Spinal cord (tissue), 10 donors: ENCODE data around the gene METTL8. TPM values are rescaled to one million over a fixed set of nuclear protein-coding genes. Genes with fewer than 3 reads are reported as not detected.

Experiments
- DNase-seq, 6 donors: peaks; one replicate each; pipeline versions ENCODE4 v3.0.0 to v3.0.0-alpha.2; 2013 to 2015; ENCODE audit warnings: low spot score in 6 of 6, low read depth in 4 of 6
- H3K27ac ChIP-seq: one replicate; pipeline ENCODE4 v1.5.1; 2013; ENCODE audit warnings: low read depth, low read length, control low read depth
- H3K27me3 ChIP-seq: one replicate; pipeline ENCODE4 v1.6.1; 2013; ENCODE audit warnings: low read length; ENCODE audit not compliant: control insufficient read depth, insufficient read depth
- H3K36me3 ChIP-seq: one replicate; pipeline ENCODE4 v1.6.1; 2013; ENCODE audit warnings: low read length; ENCODE audit not compliant: control insufficient read depth, insufficient read depth
- H3K4me1 ChIP-seq: one replicate; pipeline ENCODE4 v1.6.1; 2013; ENCODE audit warnings: low read length; ENCODE audit not compliant: control insufficient read depth, insufficient read depth
- H3K4me3 ChIP-seq: one replicate; pipeline ENCODE4 v1.5.1; 2013; ENCODE audit warnings: low read depth, low read length, control low read depth
- H3K9me3 ChIP-seq: one replicate; pipeline ENCODE4 v1.6.1; 2013; ENCODE audit warnings: low read length; ENCODE audit not compliant: control insufficient read depth, insufficient read depth
- WGBS: methylation state at CpG from one replicate; pipeline ENCODE4 v1.1.5; 2013; ENCODE audit warnings: missing lambda C conversion rate; ENCODE audit not compliant: insufficient coverage; 5-methylcytosine and 5-hydroxymethylcytosine counted together
- long read RNA-seq, 4 donors: transcript quantifications; one replicate each; lab custom pipeline, GENCODE V29; 2026
- polyA plus RNA-seq, 2 donors: library from polyadenylated mRNA; unstranded; fragments of 120-200 nt; gene quantifications; one replicate each; pipeline ENCODE4 v1.2.1, GENCODE V29; 2013; ENCODE audit not compliant: insufficient read length in 2 of 2
- total RNA-seq, 2 donors: library from RNA; depleted of rRNA in 1 of 2; stranded (reverse); fragments of 120-200 nt in 1 of 2; fragments of >200 nt in 1 of 2; gene quantifications; one replicate each; pipeline versions ENCODE4 v1.2.3 to v1.2.4, GENCODE V29; 2013 to 2014
- donor health status: healthy.

Gene METTL8, protein sequence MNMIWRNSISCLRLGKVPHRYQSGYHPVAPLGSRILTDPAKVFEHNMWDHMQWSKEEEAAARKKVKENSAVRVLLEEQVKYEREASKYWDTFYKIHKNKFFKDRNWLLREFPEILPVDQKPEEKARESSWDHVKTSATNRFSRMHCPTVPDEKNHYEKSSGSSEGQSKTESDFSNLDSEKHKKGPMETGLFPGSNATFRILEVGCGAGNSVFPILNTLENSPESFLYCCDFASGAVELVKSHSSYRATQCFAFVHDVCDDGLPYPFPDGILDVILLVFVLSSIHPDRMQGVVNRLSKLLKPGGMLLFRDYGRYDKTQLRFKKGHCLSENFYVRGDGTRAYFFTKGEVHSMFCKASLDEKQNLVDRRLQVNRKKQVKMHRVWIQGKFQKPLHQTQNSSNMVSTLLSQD
- 10 to 100 TPM; 19.5 to 25.9 TPM for total RNA-seq
- polyA plus RNA-seq, result 10 to 100 TPM; 14.3 to 15.6 TPM
- long read RNA-seq, donor 1, full-length matches to known transcripts, result 2 of 2 reads
- long read RNA-seq, donor 1, partial matches to known transcripts, result 0 of 2 reads
- long read RNA-seq, donor 1, other reads (novel, unspliced or antisense), result 0 of 2 reads
- long read RNA-seq, donor 2, full-length matches to known transcripts, result 1 of 1 reads
- long read RNA-seq, donor 2, partial matches to known transcripts, result 0 of 1 reads
- long read RNA-seq, donor 2, other reads (novel, unspliced or antisense), result 0 of 1 reads
- long read RNA-seq, donor 3, full-length matches to known transcripts, result 3 of 3 reads
- long read RNA-seq, donor 3, partial matches to known transcripts, result 0 of 3 reads
- long read RNA-seq, donor 3, other reads (novel, unspliced or antisense), result 0 of 3 reads
- long read RNA-seq, donor 4, full-length matches to known transcripts, result 2 of 2 reads
- long read RNA-seq, donor 4, partial matches to known transcripts, result 0 of 2 reads
- long read RNA-seq, donor 4, other reads (novel, unspliced or antisense), result 0 of 2 reads

- no peak for DNase-seq
- H3K4me3 ChIP-seq, result peak within 1 kb of the TSS; percentile 97
- H3K27ac ChIP-seq, result peak within 1 kb of the TSS; percentile 97
- peaks cover 4% of the 10 kb centered on the region for H3K9me3 ChIP-seq
- H3K27me3 ChIP-seq, result no peaks in the 10 kb centered on the region
- WGBS, result 0% methylated on average over 12 of the region's 15 CpGs
- H3K4me1 ChIP-seq, result peaks cover 7% of the 10 kb centered on the region
- H3K36me3 ChIP-seq, result peaks cover 13% of the 10 kb centered on the region
Measured at GRCh38 chr2:171433763-171434012, at the start of gene METTL8. METTL8 (minus strand) TSS chr2:171433990; CDS start chr2:171392185, 41,805 bp downstream.

GRCh38 chr2:171482877-171483276 is 49.1 kb upstream of the METTL8 start:
- H3K9me3 ChIP-seq, result no peaks in the 10 kb centered on the region
- no peaks in the 10 kb centered on the region for H3K27me3 ChIP-seq
- peaks cover 2% of the 10 kb centered on the region for H3K36me3 ChIP-seq
- DNase-seq, result no peak
- H3K4me1 ChIP-seq, result no peaks in the 10 kb centered on the region
- H3K27ac ChIP-seq, result no peak overlapping the region
- 60% methylated on average over 1 of the region's 3 CpGs for whole genome bisulfite sequencing
- H3K4me3 ChIP-seq, result no peak overlapping the region

GRCh38 chr2:171482308-171482707 is 48.5 kb upstream of the METTL8 start:
- DNase-seq, result no peak
- H3K27me3 ChIP-seq, result no peaks in the 10 kb centered on the region
- H3K9me3 ChIP-seq, result no peaks in the 10 kb centered on the region
- H3K4me3 ChIP-seq, result no peak overlapping the region
- H3K27ac ChIP-seq, result no peak overlapping the region
- H3K36me3 ChIP-seq, result peaks cover 5% of the 10 kb centered on the region
- H3K4me1 ChIP-seq, result no peaks in the 10 kb centered on the region

- H3K4me1 ChIP-seq, result no peaks in the 10 kb centered on the region
- no peak overlapping the region for H3K4me3 ChIP-seq
- no peaks in the 10 kb centered on the region for H3K9me3 ChIP-seq
- no CpG with 5 or more reads among the region's 1 CpG for WGBS
- H3K27ac ChIP-seq, result no peak overlapping the region
- no peaks in the 10 kb centered on the region for H3K27me3 ChIP-seq
- H3K36me3 ChIP-seq, result peaks cover 3% of the 10 kb centered on the region
- DNase-seq, result no peak
Measured at GRCh38 chr2:171480908-171481307, 47.1 kb upstream of the METTL8 start.

DNA sequence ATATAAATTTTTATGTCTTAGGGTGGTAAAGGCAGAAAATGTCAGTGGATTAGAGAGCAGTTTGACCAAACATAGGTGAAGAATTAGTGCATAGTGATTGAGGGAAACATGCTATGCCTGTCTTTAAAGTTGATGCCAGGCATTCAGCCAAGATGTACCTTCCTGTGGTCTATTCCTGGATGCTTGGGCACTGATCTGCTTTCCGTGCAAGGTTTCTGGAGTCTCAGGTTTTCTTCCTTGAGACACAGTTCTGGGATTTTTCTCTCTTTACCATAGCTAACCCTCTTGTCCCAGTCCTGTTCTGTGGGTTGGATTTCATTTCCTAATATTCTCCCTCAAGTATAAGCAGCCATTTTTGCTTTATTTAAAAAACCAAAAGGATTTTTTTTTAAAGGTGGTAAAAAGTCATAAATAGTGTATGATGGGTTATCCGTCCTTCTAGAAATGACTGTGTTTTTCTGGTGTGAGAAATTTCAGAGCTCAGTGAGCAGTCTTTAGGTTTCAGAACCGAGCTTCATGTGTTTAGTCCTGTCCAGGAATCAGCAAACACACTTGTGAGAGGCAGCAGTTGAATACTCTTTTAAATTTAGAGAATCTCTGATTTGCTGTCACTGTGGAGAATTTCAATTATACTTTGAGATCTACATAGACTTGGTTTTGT is 45.5 kb upstream of the METTL8 start:
- no peaks in the 10 kb centered on the region for H3K9me3 ChIP-seq
- no peaks in the 10 kb centered on the region for H3K4me1 ChIP-seq
- 88% methylated on average over 1 of the region's 3 CpGs for WGBS
- H3K27ac ChIP-seq, result no peak overlapping the region
- no peak for DNase-seq
- H3K36me3 ChIP-seq, result peaks cover 6% of the 10 kb centered on the region
- H3K4me3 ChIP-seq, result no peak overlapping the region
- H3K27me3 ChIP-seq, result no peaks in the 10 kb centered on the region

DNA sequence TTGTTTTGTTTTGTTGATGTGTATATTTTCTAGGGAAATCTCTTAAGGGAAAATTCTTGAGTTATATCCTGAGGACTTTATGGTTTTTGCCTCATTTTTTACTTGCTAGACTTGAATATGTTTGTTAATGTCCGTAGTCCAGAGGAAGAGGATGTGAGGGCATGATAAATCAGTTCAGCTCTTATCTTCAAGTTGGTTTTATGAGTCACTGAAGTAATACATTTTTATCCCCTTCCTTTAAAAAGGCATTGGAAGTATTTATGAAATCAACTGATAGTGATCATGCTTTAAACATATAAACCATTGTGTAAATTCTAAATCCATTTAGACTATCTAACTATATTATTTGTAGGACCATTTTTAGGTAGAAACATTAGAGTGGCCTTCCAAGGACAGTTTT is 44.6 kb upstream of the METTL8 start:
- Histone ChIP-seq H3K36me3 (peaks cover 6% of the 10 kb centered on the region), H3K27ac (no peak overlapping the region), H3K4me1 (no peaks in the 10 kb centered on the region), H3K4me3 (no peak overlapping the region), H3K9me3 (no peaks in the 10 kb centered on the region), H3K27me3 (no peaks in the 10 kb centered on the region)
- DNase-seq, result no peak
- WGBS, result no CpG with 5 or more reads among the region's 1 CpG

DNA sequence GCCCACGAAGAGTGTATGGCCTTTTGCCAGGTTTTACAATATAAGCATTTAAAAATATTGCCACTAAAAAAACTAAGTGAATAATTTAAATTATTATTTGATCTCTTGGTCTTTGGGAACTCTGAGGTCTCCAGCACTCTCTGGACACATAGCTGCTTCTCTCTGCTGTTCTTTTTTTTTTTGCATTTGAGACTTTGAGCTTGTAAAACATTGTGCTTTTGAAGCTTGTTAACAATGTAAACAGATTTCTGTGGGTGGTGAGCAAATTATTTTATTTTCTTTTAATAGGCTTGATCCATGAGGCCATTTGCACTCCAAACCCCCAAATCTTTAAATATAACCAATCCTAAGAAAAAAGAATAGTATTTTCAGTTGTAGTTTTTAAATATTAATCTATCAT is 42.2 kb upstream of the METTL8 start:
- DNase-seq, result no peak
- no peaks in the 10 kb centered on the region for H3K27me3 ChIP-seq
- WGBS, result no CpG with 5 or more reads among the region's 1 CpG
- H3K4me1 ChIP-seq, result no peaks in the 10 kb centered on the region
- H3K9me3 ChIP-seq, result no peaks in the 10 kb centered on the region
- no peak overlapping the region for H3K4me3 ChIP-seq
- peaks cover 13% of the 10 kb centered on the region for H3K36me3 ChIP-seq
- H3K27ac ChIP-seq, result no peak overlapping the region

DNA sequence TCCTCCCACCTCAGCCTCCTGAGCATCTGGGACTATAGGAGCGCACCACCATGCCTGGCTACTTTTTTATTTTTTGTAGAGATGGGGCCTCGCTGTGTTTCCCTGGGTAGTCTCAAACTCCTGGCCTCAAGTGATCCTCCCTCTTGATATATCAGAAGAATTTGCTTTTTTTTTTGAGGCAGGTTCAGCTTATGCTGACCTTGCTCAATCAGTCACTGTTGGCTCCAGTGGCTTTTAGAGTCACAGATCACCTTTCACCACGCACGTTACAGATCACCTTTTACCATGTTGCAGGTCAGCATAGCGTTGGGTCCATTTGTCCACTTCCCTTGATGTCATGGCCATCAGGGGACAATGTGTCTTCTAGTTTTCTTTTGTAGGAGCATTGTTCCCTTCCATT is 36.3 kb upstream of the METTL8 start:
- Histone ChIP-seq H3K4me3 (no peak overlapping the region), H3K27ac (no peak overlapping the region), H3K4me1 (no peaks in the 10 kb centered on the region), H3K36me3 (peaks cover 19% of the 10 kb centered on the region), H3K27me3 (no peaks in the 10 kb centered on the region), H3K9me3 (no peaks in the 10 kb centered on the region)
- whole genome bisulfite sequencing, result 80% methylated on average over 2 of the region's 5 CpGs
- DNase-seq, result no peak

GRCh38 chr2:171469176-171469575 is 35.4 kb upstream of the METTL8 start:
- WGBS, result 71% methylated on average over 1 of the region's 4 CpGs
- peaks cover 19% of the 10 kb centered on the region for H3K36me3 ChIP-seq
- H3K4me3 ChIP-seq, result no peak overlapping the region
- no peaks in the 10 kb centered on the region for H3K4me1 ChIP-seq
- no peaks in the 10 kb centered on the region for H3K9me3 ChIP-seq
- no peak for DNase-seq
- H3K27me3 ChIP-seq, result no peaks in the 10 kb centered on the region
- no peak overlapping the region for H3K27ac ChIP-seq
